GM12872 (cell line): ENCODE data around the gene NUP153.

Experiments
- CTCF ChIP-seq: IDR thresholded peaks from 3 replicates; pipeline ENCODE4 v1.5.1; 2011; ENCODE audit warnings: low read depth, mild to moderate bottlenecking, low read length, moderate library complexity; ENCODE audit not compliant: insufficient read depth

NUP153 gene

GRCh38 chr6:17580518-17581048, 126.1 kb downstream of the NUP153 start:
- TF ChIP-seq CTCF, result no peak

GRCh38 chr6:17577059-17577458, 129.7 kb downstream of the NUP153 start:
- TF ChIP-seq CTCF, result no peak

- no peak for TF ChIP-seq CTCF
These were observed 131.7 kb downstream of the NUP153 start for GRCh38 chr6:17574866-17575560.

- no peak for TF ChIP-seq CTCF
These were observed 141.3 kb downstream of the NUP153 start for GRCh38 chr6:17565399-17565798.
